Stimulated activated CD4-positive, alpha-beta T cell treated with anti-CD3 and anti-CD28 coated beads, Interleukin-1b, Interleukin-23, amount 100 ng/mL, for 48 hours (primary cell): ENCODE results near the gene TTLL3.

Experiments
- DNase-seq: peaks from one replicate; pipeline ENCODE4 v3.0.0-alpha.2; 2020

The TTLL3 gene

GRCh38 chr3:9808345-9809037 lies 1.6 kb upstream of the TTLL3 start:
- DNase-seq, result peak; percentile 61

- DNase-seq, result no peak
These were observed 835 bp upstream of the TTLL3 start for GRCh38 chr3:9809239-9809614.

GRCh38 chr3:9810433-9810770 lies 340 bp downstream of the TTLL3 start:
- no peak for DNase-seq

- DNase-seq, result no peak
These were observed 784 bp downstream of the TTLL3 start for GRCh38 chr3:9810846-9811245.

- no peak for DNase-seq
These were observed 2.9 kb downstream of the TTLL3 start for GRCh38 chr3:9812870-9813483.

GRCh38 chr3:9815986-9816385 lies 5.9 kb downstream of the TTLL3 start:
- DNase-seq, result no peak

- no peak for DNase-seq
These were observed 7.4 kb downstream of the TTLL3 start for GRCh38 chr3:9817436-9817835.

- DNase-seq, result no peak
These were observed 8.7 kb downstream of the TTLL3 start for GRCh38 chr3:9818666-9819335.

- no peak for DNase-seq
These were observed 10.5 kb downstream of the TTLL3 start for GRCh38 chr3:9820543-9820942.

- DNase-seq, result no peak
These were observed 10.9 kb downstream of the TTLL3 start for GRCh38 chr3:9820946-9821345.

GRCh38 chr3:9825451-9826040 lies 15.5 kb downstream of the TTLL3 start:
- no peak for DNase-seq

- peak; percentile 26 for DNase-seq
These were observed 16.9 kb downstream of the TTLL3 start for GRCh38 chr3:9826815-9827573.

GRCh38 chr3:9828801-9829755 lies 19.0 kb downstream of the TTLL3 start:
- DNase-seq, result no peak

- DNase-seq, result no peak
These were observed 21.2 kb downstream of the TTLL3 start for GRCh38 chr3:9831253-9831652.

- DNase-seq, result no peak
These were observed 23.0 kb downstream of the TTLL3 start for GRCh38 chr3:9833078-9833477.

- DNase-seq, result no peak
These were observed 24.7 kb downstream of the TTLL3 start for GRCh38 chr3:9834520-9835380.

GRCh38 chr3:9837701-9838582 lies 27.9 kb downstream of the TTLL3 start:
- no peak for DNase-seq

- DNase-seq, result no peak
These were observed 28.8 kb downstream of the TTLL3 start for GRCh38 chr3:9838856-9839255.

GRCh38 chr3:9841015-9841414 lies 31.0 kb downstream of the TTLL3 start:
- no peak for DNase-seq
